DMS53 treated with DMSO at 0.1 percent for 48 hours (cell line): ENCODE measurements around the gene CRMP1.
"Not testable (repeated sequence)": the region's sequence is repeated elsewhere in the genome, so short reads cannot be mapped to it uniquely, and the experiment has no call there.

Source experiments
- DNase-seq: peaks from one replicate; lab custom pipeline; 2025; ENCODE audit not compliant: unreplicated experiment; lab: John Stamatoyannopoulos, UW

The CRMP1 gene

GRCh38 chr4:5863461-5864113 is 29.3 kb downstream of the CRMP1 start:
- peak; percentile 39 for DNase-seq

- no peak for DNase-seq
Measured at GRCh38 chr4:5858020-5858769, 34.7 kb downstream of the CRMP1 start.

DNA sequence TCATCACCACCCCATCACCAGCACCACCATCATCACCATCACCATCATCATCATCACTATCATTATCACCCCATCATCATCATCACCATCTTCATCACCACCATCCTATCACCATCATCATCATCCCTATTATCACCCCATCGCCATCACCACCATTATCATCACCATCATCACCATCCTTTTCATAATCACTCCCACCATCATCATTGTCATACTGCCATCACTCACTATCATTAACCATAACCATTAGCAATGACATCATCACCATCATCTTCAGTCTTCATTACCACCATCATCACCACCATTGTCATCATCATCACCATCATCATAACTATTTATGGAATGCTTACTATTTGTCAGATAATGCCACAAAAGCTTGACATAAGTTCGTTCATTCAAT is 35.7 kb downstream of the CRMP1 start:
- DNase-seq: no peak

DNA sequence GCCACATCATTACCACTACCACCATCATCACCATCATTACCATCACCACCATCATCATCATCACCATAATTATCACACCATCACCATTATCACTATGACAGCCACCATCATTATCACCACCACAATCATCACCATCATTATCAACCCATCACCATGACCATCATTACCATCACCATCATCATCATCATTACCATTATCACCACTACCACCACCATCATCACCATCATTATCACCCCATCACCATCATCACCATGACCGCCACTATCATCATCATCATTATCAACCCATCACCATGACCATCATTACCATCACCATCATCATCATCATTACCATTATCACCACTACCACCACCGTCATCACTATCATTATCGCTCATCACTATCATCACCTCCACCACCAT is 36.5 kb downstream of the CRMP1 start:
- not testable (repeated sequence) for DNase-seq

- DNase-seq: no peak
Measured at GRCh38 chr4:5854929-5855328, 38.0 kb downstream of the CRMP1 start.

DNA sequence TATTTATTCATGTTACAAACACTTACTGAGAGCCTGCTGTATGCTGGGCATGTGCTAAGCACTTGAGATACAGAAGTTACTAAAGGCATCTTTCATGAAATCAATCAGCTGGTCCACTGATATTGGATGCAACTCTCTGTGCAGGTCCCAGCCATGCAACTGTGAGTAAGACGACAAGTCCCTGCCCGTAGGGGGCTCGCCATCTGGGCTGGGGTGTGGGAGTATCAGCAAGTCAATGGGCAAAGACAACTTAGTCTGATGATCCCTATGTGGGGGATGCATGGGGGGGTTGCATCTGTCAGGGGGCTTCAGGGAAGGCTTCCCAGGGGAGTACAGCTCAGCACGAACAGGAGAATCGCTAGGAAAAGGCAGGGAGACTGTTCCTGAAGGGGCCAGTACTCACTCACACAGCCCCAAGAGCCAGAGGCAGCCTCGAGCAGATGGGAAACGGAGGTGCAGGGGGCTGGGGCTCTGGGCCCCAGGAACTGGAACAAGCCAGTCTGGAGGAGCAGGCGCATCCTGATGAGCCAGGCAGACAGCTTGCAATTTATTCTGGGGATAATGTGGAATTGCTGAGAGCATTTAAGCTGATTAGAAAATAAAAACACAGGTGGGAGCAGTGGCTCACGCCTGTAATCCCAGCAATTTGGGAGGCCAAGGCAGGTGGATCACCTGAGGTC is 40.2 kb downstream of the CRMP1 start:
- DNase-seq: no peak

- DNase-seq: no peak
Measured at GRCh38 chr4:5851637-5852301, 41.1 kb downstream of the CRMP1 start.

DNA sequence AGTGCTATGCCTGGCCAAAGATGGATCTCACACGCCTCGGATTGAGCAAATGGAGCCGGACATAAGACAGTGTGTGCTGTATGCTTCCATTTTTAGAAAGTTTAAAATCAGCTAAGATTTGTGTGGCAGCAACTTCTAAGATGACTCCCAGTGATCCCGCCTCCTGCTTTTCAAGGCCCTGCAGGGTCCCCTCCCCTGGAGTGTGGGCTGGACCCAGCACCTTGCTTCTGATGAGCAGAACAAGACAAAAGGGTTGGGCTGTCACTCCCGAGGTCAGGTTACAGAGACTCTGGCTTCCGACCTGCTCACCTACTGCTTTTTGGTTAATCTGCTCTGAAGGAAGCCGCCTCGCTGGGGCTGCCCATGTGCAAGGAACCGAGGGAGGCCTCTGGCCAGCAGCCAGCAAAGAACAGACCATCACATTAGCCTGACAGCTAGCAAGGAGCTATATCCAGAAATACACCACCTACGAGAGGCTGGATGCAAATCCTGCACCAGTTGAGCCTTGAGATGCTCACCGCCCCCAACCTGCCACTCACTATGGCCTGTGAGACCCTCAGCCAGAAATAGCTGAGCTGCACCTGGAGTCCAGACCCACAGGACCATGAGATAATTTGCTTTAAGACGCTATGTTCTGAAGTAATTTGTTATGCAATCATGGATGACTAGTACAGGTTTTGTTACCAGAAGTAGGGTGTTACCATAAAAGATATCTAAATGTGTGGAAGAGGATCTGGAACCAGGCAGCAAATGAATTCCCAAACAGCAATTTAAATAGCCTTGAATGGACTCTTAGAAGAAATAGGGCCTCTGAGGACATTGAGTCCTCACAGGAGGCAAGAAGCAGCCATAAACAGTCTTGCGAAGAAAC is 47.6 kb downstream of the CRMP1 start:
- DNase-seq: no peak

- DNase-seq: no peak
Measured at GRCh38 chr4:5843573-5844530, 49.0 kb downstream of the CRMP1 start.

DNA sequence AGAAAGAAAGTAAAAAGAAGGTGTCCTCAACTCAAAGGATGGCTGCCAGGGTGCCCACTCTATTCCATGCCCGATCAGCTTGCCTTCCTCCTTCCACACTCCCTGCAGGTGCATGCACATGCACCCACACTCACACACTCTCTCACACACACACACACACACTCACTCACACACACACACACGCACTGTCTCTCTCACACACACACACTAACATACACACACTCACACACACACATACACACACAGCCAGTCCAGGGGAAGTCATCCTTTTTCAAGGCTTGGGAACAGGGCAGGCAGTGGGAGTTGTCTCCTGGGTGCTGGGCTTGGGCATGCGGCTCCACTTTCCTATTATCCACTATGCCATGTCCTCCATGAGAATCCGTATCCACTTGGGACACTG is 50.4 kb downstream of the CRMP1 start:
- no peak for DNase-seq

- DNase-seq: no peak
Measured at GRCh38 chr4:5839751-5840674, 52.9 kb downstream of the CRMP1 start.

DNA sequence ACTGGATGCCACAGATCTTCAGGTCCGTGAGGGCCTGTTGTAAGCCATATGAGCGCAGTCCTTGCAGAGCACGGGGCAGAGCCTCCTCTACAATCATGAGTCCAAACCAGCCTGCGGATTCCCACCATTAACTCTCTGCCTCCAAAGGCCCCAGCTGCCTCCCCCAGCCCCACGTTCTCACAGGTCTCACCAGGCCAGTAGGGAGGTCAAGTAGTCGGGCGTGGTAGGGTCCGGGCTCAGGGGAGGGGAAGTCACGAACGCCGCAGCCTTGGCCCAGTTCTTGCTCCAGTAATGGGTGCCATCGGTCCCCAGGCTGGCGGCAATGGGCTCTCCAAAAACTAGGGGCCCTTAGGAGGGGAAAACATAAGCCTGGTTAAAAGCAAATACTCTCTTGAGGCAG is 53.6 kb downstream of the CRMP1 start:
- no peak for DNase-seq

GRCh38 chr4:5837483-5837882 is 55.4 kb downstream of the CRMP1 start:
- not testable (repeated sequence) for DNase-seq

GRCh38 chr4:5836943-5837342 is 55.9 kb downstream of the CRMP1 start:
- peak; percentile 67 for DNase-seq

DNA sequence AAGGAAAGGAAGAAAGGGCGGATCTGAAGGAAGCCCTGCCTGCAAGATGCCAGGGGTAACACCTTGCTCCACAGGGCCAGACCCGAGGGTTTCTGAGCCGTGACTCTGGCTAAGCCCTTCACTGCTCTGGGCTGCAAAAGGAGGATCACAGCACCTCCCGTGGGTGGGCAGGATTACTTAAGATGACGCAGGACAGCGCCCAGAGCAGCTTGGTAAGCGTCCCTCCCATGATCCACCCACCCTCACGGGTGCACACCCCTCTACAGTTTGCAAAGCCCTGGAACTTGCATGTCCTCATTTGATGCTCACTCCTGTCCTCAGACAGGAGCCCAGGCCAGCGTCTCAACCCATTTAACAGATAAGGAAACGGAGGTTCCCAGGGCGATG is 64.9 kb downstream of the CRMP1 start:
- no peak for DNase-seq

- no peak for DNase-seq
Measured at GRCh38 chr4:5827108-5828004, 65.5 kb downstream of the CRMP1 start.

- no peak for DNase-seq
Measured at GRCh38 chr4:5826437-5827107, 66.3 kb downstream of the CRMP1 start.
